ENCODE data around the gene PRPH.

The PRPH gene

GRCh38 chr12:49335118-49335954, 40.4 kb downstream of the PRPH start:
- Histone ChIP-seq H3K27me3 (replicated peaks in 2 of 5; ENCODE audit: control insufficient read depth in 4 of 5, insufficient read depth in 5 of 5, low read length in 4 of 5) (peaks cover 0 to 100% (median 40%) of the 10 kb centered on the region in 5 experiments), H3K4me1 (ENCODE audit: control extremely low read depth in 1 of 4, control insufficient read depth in 4 of 4, insufficient read depth in 4 of 4, low read length in 3 of 4) (peaks cover 0 to 20% (median 9%) of the 10 kb centered on the region in 4 experiments), H3K27ac (ENCODE audit: insufficient read depth in 1 of 2, low read depth in 1 of 2, low read length in 2 of 2, poor library complexity in 1 of 2, severe bottlenecking in 2 of 2) (no peak overlapping the region), H3K9me3 (ENCODE audit: control extremely low read depth in 1 of 5, control insufficient read depth in 4 of 5, insufficient read depth in 2 of 5, low read depth in 1 of 5, low read length in 4 of 5) (no peaks in the 10 kb centered on the region), H3K4me3 (ENCODE audit: control insufficient read depth in 1 of 7, extremely low read depth in 1 of 7, insufficient read depth in 4 of 7, low read depth in 2 of 7, low read length in 6 of 7) (no peak overlapping the region), H3K36me3 (ENCODE audit: control insufficient read depth in 4 of 4, insufficient read depth in 4 of 4, low read length in 3 of 4) (peaks cover 3 to 10% (median 8%) of the 10 kb centered on the region in 4 experiments)
- CTCF ChIA-PET: interaction anchor here (1.0 to 11.9 kb wide), 5 partner anchors 10 to 42 kb away, joined by 3 to 172 read pairs (median 11); partner anchors contain the start of genes DNAJC22, PRPH and TROAP
- 38% methylated on average over 12 of the region's 16 CpGs for WGBS (ENCODE audit: insufficient coverage)
- POLR2A ChIA-PET: no interaction called here
- DNase-seq: no peak

- DNase-seq: peak in 1 of 3 donors; percentile 29
- peaks cover 0 to 20% (median 9%) of the 10 kb centered on the region in 4 experiments for H3K4me1 ChIP-seq (ENCODE audit: control extremely low read depth in 1 of 4, control insufficient read depth in 4 of 4, insufficient read depth in 4 of 4, low read length in 3 of 4)
- ChIA-PET POLR2A (interaction anchor here (0.7 kb wide), 1 partner anchor 39 kb away, joined by 3 read pairs; no protein-coding TSS in a partner anchor), CTCF (interaction anchor here (1.0 to 11.9 kb wide), 7 partner anchors 10 to 42 kb away, joined by 3 to 172 read pairs (median 10); partner anchors contain the start of genes DNAJC22, PRPH and TROAP)
- peaks cover 0 to 3% (median 1%) of the 10 kb centered on the region in 4 experiments for H3K36me3 ChIP-seq (ENCODE audit: control insufficient read depth in 4 of 4, insufficient read depth in 4 of 4, low read length in 3 of 4)
- H3K4me3 ChIP-seq (ENCODE audit: control insufficient read depth in 1 of 7, extremely low read depth in 1 of 7, insufficient read depth in 4 of 7, low read depth in 2 of 7, low read length in 6 of 7): peak overlapping the region in 1 of 7 experiments; percentile 55
- H3K27ac ChIP-seq (ENCODE audit: insufficient read depth in 1 of 2, low read depth in 1 of 2, low read length in 2 of 2, poor library complexity in 1 of 2, severe bottlenecking in 2 of 2): no peak overlapping the region
- H3K27me3 ChIP-seq (replicated peaks in 2 of 5; ENCODE audit: control insufficient read depth in 4 of 5, insufficient read depth in 5 of 5, low read length in 4 of 5): peaks cover 3 to 100% (median 46%) of the 10 kb centered on the region in 5 experiments
- no peaks in the 10 kb centered on the region for H3K9me3 ChIP-seq (ENCODE audit: control extremely low read depth in 1 of 5, control insufficient read depth in 4 of 5, insufficient read depth in 2 of 5, low read depth in 1 of 5, low read length in 4 of 5)
- WGBS (ENCODE audit: insufficient coverage): 13% methylated on average over 51 of the region's 72 CpGs
Observed at GRCh38 chr12:49335955-49336644, 41.2 kb downstream of the PRPH start.

GRCh38 chr12:49336645-49337584, 42.0 kb downstream of the PRPH start, which contains the start of gene C1QL4:
TSS of gene C1QL4 (minus strand) at chr12:49337188. CDS start at chr12:49336477, 711 bp downstream.
- ChIA-PET CTCF (interaction anchor here (0.7 to 11.9 kb wide), 11 partner anchors 10 to 199 kb away, joined by 3 to 172 read pairs (median 4); partner anchors contain the start of genes DNAJC22, PRPH and TROAP), POLR2A (interaction anchor here (0.7 kb wide), 2 partner anchors 40 to 1358 kb away, joined by 3 read pairs; no protein-coding TSS in a partner anchor)
- Histone ChIP-seq H3K27ac (ENCODE audit: insufficient read depth in 1 of 2, low read depth in 1 of 2, low read length in 2 of 2, poor library complexity in 1 of 2, severe bottlenecking in 2 of 2) (no peak within 1 kb of the TSS), H3K27me3 (replicated peaks in 2 of 5; ENCODE audit: control insufficient read depth in 4 of 5, insufficient read depth in 5 of 5, low read length in 4 of 5) (peaks cover 7 to 100% (median 46%) of the 10 kb centered on the region in 5 experiments), H3K36me3 (ENCODE audit: control insufficient read depth in 4 of 4, insufficient read depth in 4 of 4, low read length in 3 of 4) (no peaks in the 10 kb centered on the region), H3K4me1 (ENCODE audit: control extremely low read depth in 1 of 4, control insufficient read depth in 4 of 4, insufficient read depth in 4 of 4, low read length in 3 of 4) (peaks cover 0 to 20% (median 10%) of the 10 kb centered on the region in 4 experiments), H3K4me3 (ENCODE audit: control insufficient read depth in 1 of 7, extremely low read depth in 1 of 7, insufficient read depth in 4 of 7, low read depth in 2 of 7, low read length in 6 of 7) (peak within 1 kb of the TSS in 6 of 7 experiments; percentile 23 to 55 (median 41)), H3K9me3 (ENCODE audit: control extremely low read depth in 1 of 5, control insufficient read depth in 4 of 5, insufficient read depth in 2 of 5, low read depth in 1 of 5, low read length in 4 of 5) (no peaks in the 10 kb centered on the region)
- 6% methylated on average over 50 of the region's 65 CpGs for WGBS (ENCODE audit: insufficient coverage)
- peak; percentile 78 to 84 (median 84) for DNase-seq

GRCh38 chr12:49338830-49339463, 44.0 kb downstream of the PRPH start:
- 86% methylated on average over 4 of the region's 6 CpGs for WGBS (ENCODE audit: insufficient coverage)
- ChIA-PET CTCF (interaction anchor here (0.9 to 11.9 kb wide), 6 partner anchors 9 to 45 kb away, joined by 3 to 172 read pairs (median 4); partner anchors contain the start of gene PRPH), POLR2A (no interaction called here)
- Histone ChIP-seq H3K27ac (ENCODE audit: insufficient read depth in 1 of 2, low read depth in 1 of 2, low read length in 2 of 2, poor library complexity in 1 of 2, severe bottlenecking in 2 of 2) (no peak overlapping the region), H3K36me3 (ENCODE audit: control insufficient read depth in 4 of 4, insufficient read depth in 4 of 4, low read length in 3 of 4) (no peaks in the 10 kb centered on the region), H3K4me3 (ENCODE audit: control insufficient read depth in 1 of 7, extremely low read depth in 1 of 7, insufficient read depth in 4 of 7, low read depth in 2 of 7, low read length in 6 of 7) (no peak overlapping the region), H3K9me3 (ENCODE audit: control extremely low read depth in 1 of 5, control insufficient read depth in 4 of 5, insufficient read depth in 2 of 5, low read depth in 1 of 5, low read length in 4 of 5) (no peaks in the 10 kb centered on the region), H3K27me3 (replicated peaks in 2 of 5; ENCODE audit: control insufficient read depth in 4 of 5, insufficient read depth in 5 of 5, low read length in 4 of 5) (peaks cover 10 to 100% (median 52%) of the 10 kb centered on the region in 5 experiments), H3K4me1 (ENCODE audit: control extremely low read depth in 1 of 4, control insufficient read depth in 4 of 4, insufficient read depth in 4 of 4, low read length in 3 of 4) (peaks cover 0 to 33% (median 25%) of the 10 kb centered on the region in 4 experiments)
- no peak for DNase-seq

- Histone ChIP-seq H3K27ac (ENCODE audit: insufficient read depth in 1 of 2, low read depth in 1 of 2, low read length in 2 of 2, poor library complexity in 1 of 2, severe bottlenecking in 2 of 2) (no peak overlapping the region), H3K4me3 (ENCODE audit: control insufficient read depth in 1 of 7, extremely low read depth in 1 of 7, insufficient read depth in 4 of 7, low read depth in 2 of 7, low read length in 6 of 7) (no peak overlapping the region), H3K9me3 (ENCODE audit: control extremely low read depth in 1 of 5, control insufficient read depth in 4 of 5, insufficient read depth in 2 of 5, low read depth in 1 of 5, low read length in 4 of 5) (no peaks in the 10 kb centered on the region), H3K4me1 (ENCODE audit: control extremely low read depth in 1 of 4, control insufficient read depth in 4 of 4, insufficient read depth in 4 of 4, low read length in 3 of 4) (peaks cover 0 to 36% (median 26%) of the 10 kb centered on the region in 4 experiments), H3K36me3 (ENCODE audit: control insufficient read depth in 4 of 4, insufficient read depth in 4 of 4, low read length in 3 of 4) (no peaks in the 10 kb centered on the region), H3K27me3 (replicated peaks in 2 of 5; ENCODE audit: control insufficient read depth in 4 of 5, insufficient read depth in 5 of 5, low read length in 4 of 5) (peaks cover 11 to 100% (median 57%) of the 10 kb centered on the region in 5 experiments)
- WGBS (ENCODE audit: insufficient coverage): 81% methylated on average over 5 of the region's 5 CpGs
- CTCF ChIA-PET: interaction anchor here (0.9 to 11.9 kb wide), 4 partner anchors 10 to 46 kb away, joined by 3 to 172 read pairs (median 4); partner anchors contain the start of gene PRPH
- POLR2A ChIA-PET: no interaction called here
- no peak for DNase-seq
Observed at GRCh38 chr12:49339464-49339861, 44.5 kb downstream of the PRPH start.
